GM21619 (cell line): Measurements from ENCODE around the gene ACAP2.
A peak's percentile ranks its signal among the peaks of the same experiment; 100 is the strongest.
"Not testable (repeated sequence)": the region's sequence is repeated elsewhere in the genome, so short reads cannot be mapped to it uniquely, and the experiment has no call there.

ENCODE experiments used
- ATAC-seq: cut with Tn5 transposase; IDR thresholded peaks from one replicate; pipeline ENCODE4 v1.9.1; 2021; ENCODE audit not compliant: unreplicated experiment

The ACAP2 gene, protein sequence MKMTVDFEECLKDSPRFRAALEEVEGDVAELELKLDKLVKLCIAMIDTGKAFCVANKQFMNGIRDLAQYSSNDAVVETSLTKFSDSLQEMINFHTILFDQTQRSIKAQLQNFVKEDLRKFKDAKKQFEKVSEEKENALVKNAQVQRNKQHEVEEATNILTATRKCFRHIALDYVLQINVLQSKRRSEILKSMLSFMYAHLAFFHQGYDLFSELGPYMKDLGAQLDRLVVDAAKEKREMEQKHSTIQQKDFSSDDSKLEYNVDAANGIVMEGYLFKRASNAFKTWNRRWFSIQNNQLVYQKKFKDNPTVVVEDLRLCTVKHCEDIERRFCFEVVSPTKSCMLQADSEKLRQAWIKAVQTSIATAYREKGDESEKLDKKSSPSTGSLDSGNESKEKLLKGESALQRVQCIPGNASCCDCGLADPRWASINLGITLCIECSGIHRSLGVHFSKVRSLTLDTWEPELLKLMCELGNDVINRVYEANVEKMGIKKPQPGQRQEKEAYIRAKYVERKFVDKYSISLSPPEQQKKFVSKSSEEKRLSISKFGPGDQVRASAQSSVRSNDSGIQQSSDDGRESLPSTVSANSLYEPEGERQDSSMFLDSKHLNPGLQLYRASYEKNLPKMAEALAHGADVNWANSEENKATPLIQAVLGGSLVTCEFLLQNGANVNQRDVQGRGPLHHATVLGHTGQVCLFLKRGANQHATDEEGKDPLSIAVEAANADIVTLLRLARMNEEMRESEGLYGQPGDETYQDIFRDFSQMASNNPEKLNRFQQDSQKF

DNA sequence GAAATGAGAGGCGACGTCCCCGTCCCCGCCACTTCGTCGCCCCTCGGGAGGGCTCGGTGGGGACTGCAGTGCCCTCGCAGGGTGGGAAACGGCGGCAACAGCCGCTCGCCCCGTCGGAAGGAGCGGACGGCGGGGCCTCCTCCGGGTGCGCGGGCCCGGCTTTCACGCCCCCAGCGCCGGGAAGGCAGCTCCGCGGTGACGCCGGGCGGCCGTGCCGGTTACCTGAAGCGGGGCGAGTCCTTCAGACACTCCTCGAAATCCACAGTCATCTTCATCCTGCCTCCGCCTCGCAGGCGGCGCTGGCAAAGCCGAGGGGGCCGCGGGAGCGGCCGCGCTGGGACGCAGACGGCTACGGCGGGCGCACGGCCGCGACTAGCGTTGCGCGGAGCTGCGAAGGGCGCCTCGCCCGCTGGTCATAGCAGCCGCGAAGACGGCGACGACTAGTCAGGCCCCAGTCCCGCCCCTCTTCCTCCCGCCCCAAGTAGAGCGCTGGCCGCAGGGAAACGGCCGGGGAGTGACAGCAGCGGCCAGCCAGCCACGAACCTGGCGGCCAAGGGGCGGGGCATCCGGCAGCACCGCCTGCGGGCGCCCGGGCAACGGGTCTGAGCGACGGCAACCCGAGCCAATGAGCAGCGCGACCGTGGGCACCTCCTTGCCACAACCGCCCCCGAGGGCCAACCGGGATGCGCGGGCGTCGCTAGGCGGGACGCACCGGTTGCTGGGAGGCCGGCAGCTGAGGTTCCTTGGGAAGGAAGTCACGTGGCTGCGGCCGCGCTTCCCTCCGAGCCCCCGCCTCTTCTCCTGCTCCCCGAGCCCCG, at the start of gene ACAP2:
Gene ACAP2, minus strand, starts transcription at position 448 of the 818 bp plus-strand sequence. Its CDS starts 173 bp downstream, at position 275.
- ATAC-seq, result peak; percentile 87

DNA sequence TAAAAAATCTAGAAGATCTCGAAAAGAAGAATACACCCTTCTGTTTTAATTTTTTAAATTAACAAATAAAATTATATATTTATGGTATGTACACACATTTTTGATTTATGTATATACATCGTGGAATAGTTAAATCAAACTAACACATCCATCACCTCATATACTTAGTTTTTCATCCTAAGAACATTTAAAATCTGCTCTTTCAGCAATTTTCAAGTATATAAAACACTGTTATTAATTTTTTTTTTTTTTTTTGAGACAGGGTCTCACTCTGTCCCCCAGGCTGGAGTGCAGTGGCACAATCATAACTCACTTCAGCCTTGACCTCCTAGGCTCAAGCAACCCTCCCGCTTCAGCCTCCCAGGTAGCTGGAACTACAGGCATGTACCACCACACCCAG, 32.8 kb upstream of the ACAP2 start:
- ATAC-seq, result no peak

DNA sequence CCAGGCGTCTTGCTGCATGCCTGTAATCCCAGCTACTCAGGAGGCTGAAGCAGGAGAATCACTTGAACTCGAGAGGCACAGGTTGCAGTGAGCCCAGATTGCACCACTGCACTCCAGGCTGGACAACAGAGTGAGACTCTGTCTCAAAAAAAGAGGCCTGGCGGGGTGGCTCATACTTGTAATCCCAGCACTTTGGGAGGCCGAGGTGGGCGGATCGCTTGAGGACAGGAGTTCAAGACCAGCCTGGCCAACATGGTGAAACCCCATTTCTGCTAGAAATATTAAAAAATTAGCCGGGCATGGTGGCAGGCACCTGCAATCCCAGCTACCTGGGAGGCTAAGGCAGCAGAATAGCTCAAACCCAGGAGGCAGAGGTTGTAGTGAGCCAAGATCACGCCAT, 32.3 kb upstream of the ACAP2 start:
- ATAC-seq, result not testable (repeated sequence)

DNA sequence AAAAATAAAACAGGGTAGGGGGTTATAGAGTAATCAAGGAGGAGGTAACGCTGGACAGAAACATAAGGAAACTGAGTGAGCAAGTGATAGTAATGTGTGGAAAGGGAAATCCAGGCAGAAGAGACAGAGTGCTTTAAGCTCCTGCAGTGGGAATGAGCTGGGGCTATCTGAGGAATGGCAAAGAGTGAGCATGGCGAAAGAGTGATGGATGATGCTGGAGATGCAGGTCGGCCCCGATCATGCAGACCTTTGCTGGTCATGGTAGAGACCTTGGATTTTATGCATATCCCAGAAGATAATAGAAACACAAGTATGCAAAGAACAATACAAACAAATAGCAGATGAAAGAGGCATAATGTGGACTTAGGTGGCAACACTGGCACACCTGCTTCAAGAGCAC, 26.0 kb upstream of the ACAP2 start:
- ATAC-seq, result no peak

DNA sequence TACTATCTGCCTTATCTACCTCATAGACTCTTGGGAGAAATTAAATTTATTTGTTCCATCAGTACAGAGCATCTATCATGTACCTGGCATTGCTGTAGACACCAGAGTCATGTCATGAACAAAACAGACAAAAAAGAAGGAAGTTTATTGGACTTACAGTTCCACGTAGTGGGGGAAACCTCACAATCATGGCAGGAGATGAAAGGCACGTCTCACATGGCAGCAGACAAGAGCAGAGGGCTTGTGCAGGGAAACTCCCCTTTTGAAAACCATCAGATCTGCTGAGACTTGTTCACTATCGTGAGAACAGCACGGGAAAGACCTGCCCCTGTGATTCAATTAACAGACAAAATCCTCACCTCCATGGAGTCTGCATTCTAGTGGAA, 25.6 kb upstream of the ACAP2 start:
- no peak for ATAC-seq

DNA sequence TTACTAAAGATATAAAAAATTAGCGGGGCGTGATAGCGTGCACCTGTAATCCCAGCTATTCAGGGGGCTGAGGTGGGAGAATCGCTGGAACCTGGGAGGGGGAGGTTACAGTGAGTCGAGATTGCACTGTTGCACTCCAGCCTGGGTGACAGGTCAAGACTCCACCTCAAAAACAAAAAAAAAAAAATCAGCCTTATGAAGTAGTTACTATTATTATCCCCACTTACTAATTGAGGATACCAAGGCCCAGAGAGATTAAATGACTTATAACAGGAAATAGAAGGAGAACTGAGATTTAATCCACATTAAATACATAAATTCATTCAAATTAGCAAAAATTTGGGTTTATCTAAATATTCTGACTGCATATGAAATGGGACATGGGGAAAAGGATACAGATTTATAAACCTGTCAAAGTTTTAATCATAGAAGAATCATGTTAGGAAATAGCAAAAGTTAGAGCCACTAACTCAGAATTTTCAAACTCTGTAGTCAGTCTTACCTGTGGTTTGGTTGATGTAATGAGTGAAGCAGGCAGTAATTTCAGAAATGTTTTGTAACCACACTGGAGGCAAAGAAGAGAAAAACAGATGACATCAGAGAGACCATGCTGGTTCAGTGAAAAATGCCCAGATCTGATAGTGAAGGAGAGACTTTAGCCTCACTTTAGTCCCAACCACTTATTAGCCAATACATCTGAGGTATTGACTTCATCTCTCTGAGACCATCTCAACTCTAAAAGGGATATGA, 25.0 kb upstream of the ACAP2 start:
- no peak for ATAC-seq

DNA sequence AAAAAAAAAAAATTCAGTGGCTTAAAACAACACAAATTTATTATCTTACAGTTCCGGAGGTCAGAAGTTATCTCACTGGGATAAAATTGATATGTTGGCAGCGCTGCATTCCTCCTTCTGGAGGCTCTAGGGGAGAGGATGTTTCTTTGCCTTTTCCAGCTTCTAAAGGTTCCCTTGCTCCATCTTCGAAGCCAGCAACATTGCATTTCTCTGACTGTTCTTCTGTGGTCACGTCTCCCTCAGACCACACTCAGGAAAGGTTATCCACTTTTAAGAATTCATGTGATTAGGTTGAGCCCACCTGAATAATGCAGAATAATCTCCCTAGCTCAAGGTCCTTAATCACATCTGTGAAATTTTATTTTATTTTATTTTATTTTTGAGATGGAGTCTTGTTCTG, 23.4 kb upstream of the ACAP2 start:
- ATAC-seq, result no peak

DNA sequence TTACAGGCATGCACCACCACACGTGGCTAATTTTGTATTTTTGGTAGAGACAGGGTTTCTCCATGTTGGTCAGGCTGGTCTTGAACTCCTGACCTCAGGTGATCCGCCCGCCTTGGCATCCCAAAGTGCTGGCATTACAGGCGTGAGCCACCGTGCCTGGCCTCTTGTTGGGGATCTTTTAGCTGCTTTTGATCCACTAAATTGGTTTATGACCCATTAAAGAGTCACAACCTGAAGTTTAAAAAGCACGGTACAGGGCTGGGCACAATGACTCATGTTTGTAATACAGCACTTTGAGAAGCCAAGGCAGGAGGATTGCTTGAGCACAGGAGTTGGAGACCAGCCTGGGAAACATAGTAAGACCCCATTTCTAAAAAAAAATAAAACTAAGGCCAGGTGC, 20.1 kb upstream of the ACAP2 start:
- ATAC-seq, result not testable (repeated sequence)

DNA sequence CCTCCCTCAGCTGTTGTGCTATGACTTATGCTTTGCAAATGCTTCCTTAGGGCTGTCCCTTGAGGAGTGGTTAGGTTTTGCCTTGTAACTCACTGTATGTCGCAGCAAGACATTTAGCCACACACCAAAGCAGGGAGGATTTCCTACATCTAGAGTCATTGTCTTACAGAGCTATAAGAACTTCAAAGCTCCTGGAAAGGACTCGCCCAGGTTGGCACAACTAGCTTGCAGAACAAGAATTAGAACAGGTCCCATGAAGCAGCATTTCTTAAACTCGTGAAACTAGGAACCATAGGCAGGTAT, 19.4 kb upstream of the ACAP2 start:
- no peak for ATAC-seq

DNA sequence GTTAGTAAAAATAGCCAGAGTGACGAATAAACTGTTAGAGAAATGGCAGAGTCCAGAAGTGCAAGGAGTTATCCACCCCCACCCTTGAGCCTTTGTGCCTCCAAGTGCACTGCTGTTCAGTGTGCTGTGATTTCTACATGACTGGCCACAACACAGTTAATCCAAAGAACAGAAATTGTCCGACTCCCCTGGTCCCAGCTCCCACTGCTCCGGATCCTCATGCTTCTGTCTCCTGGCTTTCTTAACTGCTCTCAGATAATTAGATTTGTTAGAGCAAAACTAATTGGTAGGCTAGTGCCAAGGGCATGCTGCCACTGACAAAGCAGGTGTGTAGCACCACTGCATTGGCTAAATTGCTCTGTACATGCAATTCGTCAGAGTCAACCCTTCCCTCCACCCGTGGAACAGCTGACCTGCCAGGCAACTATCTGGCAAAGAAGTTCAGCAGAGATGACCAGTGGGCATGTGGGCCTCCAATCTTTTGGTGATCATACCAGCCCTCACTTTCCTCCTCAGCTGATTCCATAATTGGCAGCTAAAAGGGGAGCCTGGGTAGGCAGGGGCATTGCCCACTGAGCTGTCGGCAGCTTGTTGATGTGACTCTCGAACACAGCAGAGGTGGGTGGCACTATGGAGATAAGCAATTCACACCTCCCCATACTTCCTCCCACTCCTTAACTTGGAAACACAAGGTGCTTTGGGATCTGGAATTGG, 18.9 kb upstream of the ACAP2 start:
- ATAC-seq, result no peak

DNA sequence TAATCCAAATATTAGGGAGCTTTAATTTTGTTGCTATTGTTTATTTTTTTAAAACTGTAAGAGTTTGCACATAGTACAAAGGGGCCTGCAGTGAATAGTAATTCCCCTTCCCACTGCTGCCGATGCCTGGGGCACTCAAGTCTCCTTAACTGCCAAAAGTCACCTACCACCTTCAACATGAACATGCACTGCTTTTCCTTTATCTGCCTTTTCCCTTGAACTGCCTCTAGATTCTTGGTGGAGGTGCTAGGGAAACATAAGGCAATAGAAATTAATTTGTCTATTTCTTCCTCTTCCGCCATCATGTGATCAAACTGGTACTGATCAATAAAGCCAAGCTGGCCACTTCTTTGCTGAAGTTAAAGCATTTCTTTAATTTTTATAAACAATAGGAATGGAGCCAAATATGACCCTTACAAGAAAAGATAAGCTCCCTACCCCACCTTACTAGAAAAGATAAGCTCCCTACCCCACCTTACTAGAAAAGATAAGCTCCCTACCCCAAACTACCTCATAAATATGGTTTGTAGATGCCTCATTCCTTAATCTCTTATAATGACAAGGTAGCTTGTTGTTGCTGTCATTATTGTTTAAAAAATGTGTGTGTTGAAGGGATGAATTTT, 17.4 kb upstream of the ACAP2 start:
- ATAC-seq, result no peak

DNA sequence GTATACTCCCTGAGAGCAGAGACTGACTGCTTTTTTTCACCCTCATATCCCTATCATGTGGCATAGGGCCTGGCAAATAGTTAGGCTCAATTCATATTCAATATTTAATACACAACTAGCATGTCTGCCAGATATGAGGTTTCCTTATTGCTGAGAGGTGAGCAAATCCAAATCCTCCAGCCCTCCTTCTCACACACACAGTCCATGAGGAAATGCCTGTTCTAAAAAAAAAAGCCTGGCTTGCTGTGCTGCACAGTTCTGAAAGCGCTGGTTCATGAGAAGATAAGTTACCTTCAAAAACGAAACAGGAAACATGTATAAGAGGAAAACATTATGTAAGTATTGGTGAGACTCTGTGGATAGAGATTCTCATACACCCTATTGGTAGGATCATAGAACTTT, 15.5 kb upstream of the ACAP2 start:
- peak; percentile 83 for ATAC-seq

DNA sequence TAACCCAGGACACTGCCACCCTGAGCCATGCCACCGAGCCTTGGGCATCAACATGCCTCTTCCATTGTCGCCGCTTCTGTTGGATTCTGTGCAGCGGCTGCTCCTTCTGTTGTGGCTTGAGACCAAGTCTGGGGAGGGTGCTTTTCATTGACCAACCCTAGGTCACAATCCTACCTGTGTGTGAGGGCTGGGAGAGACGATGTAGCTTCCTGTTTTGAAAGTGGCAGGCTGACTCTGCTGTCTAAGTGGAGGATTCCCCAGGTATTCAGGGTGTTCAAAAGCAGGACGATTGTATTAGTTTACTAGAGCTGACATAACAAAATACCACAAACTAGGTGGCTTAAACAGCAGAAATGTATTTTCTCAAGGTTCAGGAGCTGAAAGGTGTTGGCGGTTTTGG, 13.0 kb upstream of the ACAP2 start:
- no peak for ATAC-seq

DNA sequence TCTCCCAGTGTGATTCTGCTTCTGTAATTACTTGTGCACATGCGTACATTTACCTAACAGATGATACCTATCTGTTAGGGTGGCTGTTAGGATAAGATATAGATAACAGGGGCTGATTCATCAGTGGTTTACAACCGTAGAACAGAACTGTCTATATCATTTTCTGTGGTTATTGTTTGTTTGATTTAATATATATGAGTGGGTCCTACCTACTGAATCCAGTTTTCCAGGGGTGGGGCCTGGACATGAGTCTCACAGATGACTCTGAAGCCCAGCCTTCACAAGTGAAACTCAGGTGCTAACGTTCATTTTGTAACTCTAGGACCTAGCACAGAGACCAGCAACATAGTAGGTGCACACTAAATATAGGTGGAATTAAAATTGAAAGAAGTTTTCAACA, 10.4 kb upstream of the ACAP2 start:
- ATAC-seq, result no peak

DNA sequence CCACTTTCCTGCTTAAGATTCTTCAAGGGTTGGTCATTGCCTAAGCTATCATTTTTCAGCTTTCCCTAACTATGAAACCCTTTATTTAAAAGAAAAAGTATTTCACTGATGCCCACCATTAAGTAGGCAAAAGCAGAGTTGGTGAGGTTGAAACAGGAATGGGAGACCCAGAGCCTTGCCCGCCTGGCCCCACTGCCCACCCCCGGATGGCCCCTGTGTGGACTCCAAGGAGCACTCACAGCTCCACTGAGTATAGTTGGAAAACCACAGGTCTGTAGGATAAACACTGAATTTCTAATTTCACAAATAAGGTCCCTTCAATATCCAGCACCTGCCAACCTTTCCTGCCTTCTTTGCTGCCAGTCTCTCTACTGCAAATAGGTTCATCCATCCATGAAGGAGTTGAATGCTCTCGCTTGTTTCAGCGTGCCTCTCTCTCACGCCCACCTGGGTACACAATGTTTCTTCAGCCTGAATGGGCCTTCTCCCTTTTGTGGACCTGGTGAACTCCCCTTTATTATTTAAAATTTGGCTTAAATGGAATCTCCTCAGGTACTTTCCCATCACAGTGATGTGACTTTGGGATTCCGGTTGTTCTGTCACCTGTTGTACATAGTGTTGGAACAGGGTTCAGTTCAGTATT, 8.7 kb upstream of the ACAP2 start:
- no peak for ATAC-seq

DNA sequence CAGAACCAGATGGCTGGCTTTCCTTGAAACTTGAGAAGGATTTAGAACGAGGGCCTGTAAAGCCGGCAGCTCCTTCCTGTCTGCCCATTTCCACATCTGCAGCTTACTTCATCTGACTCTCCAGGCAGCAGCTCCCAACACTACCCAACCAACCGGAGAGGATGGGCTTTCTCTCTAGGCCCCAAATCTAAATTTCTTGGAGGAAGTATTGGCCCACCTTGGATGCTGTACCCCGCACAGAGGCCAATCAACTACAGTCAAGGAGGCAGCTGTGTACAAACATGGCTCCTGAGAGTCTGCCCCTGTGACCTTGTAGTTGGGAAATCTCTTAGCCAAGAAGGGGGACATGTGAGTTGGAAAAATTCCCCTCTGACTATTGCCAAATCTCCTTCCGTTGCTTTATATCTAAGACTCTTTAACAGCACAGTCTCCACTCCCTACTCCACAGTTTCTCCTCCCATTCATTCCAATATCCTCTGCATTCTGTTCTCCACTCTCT, 8.0 kb upstream of the ACAP2 start:
- ATAC-seq, result no peak

DNA sequence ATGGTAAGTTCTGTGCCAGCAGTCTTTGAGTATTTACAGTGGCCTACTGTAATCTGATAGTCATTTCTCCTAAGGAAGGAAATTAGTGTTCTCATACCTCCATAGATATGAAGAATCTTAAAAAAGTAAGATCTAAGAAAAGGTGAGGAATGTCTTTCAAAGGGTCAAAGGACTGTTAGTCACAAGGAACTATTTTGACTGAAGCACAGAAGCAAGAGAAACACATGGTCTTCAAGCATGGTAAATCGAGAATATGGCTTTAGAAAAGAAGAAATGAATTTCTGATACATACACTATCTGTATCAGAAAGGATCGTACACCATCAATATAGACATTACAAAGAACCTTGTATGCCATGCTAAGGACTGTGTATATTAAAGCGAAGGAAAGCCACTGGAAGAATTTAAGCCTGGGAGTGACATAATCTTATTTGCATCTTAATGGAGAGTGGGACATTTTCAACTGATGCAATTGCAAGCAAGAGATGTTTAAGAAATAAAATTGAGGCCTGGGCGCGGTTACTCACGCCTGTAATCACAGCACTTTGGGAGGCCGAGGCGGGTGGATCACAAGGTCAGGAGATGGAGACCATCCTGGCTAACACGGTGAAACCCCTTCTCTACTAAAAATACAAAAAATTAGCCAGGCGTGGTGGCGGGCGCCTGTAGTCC, 5.5 kb upstream of the ACAP2 start:
- no peak for ATAC-seq

DNA sequence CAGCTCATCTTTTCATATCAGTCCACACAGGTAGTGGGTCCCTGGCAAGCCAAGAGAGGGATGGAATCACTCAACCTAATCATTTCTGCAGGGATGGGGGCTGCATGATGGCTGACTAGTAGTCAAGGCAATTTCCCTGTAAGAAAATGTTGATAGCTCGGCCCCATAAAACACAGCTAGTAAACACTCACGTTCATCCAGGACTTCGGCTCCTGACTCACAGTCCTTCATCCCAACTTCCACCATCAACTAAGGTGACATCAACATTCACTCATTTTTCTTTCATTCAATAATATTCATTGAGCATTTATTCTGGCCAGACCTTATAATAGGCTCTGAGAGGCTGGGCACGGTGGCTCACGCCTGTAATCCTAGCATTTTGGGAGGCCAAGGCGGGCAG, 4.4 kb upstream of the ACAP2 start:
- no peak for ATAC-seq

DNA sequence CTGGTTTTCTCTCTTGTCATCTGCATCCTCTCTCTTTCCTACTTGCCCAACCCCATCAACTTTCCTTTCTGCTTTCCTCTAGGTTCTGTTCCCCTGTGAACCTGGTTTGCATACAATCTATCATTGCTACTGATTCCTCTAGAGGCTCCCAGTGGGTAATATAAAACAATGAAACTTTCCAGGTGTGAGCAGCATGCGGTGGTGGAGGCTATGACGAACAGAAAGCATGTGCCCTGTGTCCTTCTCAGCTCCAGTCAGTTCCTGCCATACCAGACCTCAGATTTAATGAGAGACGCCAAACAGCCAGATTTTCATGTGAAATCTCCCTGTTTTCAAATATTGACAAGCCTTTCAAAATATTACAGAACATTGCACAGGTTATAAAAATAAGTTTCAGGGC, 3.5 kb upstream of the ACAP2 start:
- ATAC-seq, result no peak
